IMR-90 (cell line): ENCODE results near the gene INPP4A.

Source experiments
- CEBPB ChIP-seq: IDR thresholded peaks from 2 replicates; pipeline ENCODE4 v1.6.1; 2012; ENCODE audit warnings: low read depth, low read length, improper control_type of control experiment
- CHD1 ChIP-seq: IDR thresholded peaks from 2 replicates; pipeline ENCODE4 v1.6.1; 2012; ENCODE audit warnings: low read depth, low read length, improper control_type of control experiment
- CTCF ChIP-seq: conservative IDR thresholded peaks from 2 replicates; pipeline ENCODE4 v1.5.1; 2012; ENCODE audit warnings: mild to moderate bottlenecking, low read depth, low read length, improper control_type of control experiment
- MAFK ChIP-seq: IDR thresholded peaks from 2 replicates; pipeline ENCODE4 v1.6.1; 2012; ENCODE audit warnings: low read depth, low read length, improper control_type of control experiment
- MAZ ChIP-seq: IDR thresholded peaks from 2 replicates; pipeline ENCODE4 v1.6.1; 2012; ENCODE audit warnings: low read depth, mild to moderate bottlenecking, low read length, improper control_type of control experiment, moderate library complexity, borderline replicate concordance
- POLR2A ChIP-seq: IDR thresholded peaks from 2 replicates; pipeline ENCODE4 v1.6.1; 2012; ENCODE audit warnings: mild to moderate bottlenecking, low read depth, low read length
- SMC3 ChIP-seq: fragments of 150-350 bp; IDR thresholded peaks from 2 replicates; pipeline ENCODE4 v1.6.1; 2016; ENCODE audit warnings: low read depth, mild to moderate bottlenecking, antibody characterized with exemption, low read length, moderate library complexity

- TF ChIP-seq MAFK (no peak), SMC3 (no peak), CHD1 (no peak), POLR2A (no peak), CTCF (no peak), CEBPB (no peak), MAZ (no peak)
These were observed 111.8 kb downstream of the INPP4A start for GRCh38 chr2:98556344-98557033.
